ENCODE measurements around the gene RBM3.

The RBM3 gene

GRCh38 chrX:48575642-48576041, 1.4 kb downstream of the RBM3 start:
- no peak for TF ChIP-seq ZNF747 (tag by site-specific recombination; IDR thresholded peaks at IDR 0.05)
- no peak for TF ChIP-seq ZSCAN30 (tag by site-specific recombination; IDR thresholded peaks at IDR 0.05)
- TF ChIP-seq ZNF548 (tag by site-specific recombination; IDR thresholded peaks at IDR 0.05): no peak
- no peak for TF ChIP-seq ZNF473 (tag by site-specific recombination; IDR thresholded peaks at IDR 0.05)
- no peak for TF ChIP-seq ZNF335 (tag by site-specific recombination; conservative IDR thresholded peaks at IDR 0.05)
- TF ChIP-seq ZNF175 (tag by site-specific recombination; IDR thresholded peaks at IDR 0.05): no peak
- no peak for TF ChIP-seq ZNF121 (tag by site-specific recombination; IDR thresholded peaks at IDR 0.05)
- no peak for TF ChIP-seq ZNF114 (tag by site-specific recombination; IDR thresholded peaks at IDR 0.05)
- no peak for TF ChIP-seq ZNF561 (tag by site-specific recombination; IDR thresholded peaks at IDR 0.05; ENCODE audit: borderline replicate concordance)
- TF ChIP-seq ZBTB44 (tag by site-specific recombination; IDR thresholded peaks at IDR 0.05): no peak
- no peak for TF ChIP-seq ZNF558 (tag by site-specific recombination; IDR thresholded peaks at IDR 0.05)
- Histone ChIP-seq H3K9me3 (ENCODE audit: control insufficient read depth, insufficient read depth, low read depth, low read length) (no peaks in the 10 kb centered on the region), H3K4me3 (ENCODE audit: low read depth, low read length) (peak overlapping the region; percentile 80), H3K4me1 (ENCODE audit: control insufficient read depth, insufficient read depth, low read length) (peaks cover 3% of the 10 kb centered on the region; the same call in 1 of the 2 replicates), H3K27ac (ENCODE audit: extremely low read depth, low read depth, low read length) (no peak overlapping the region; the same call in 1 of the 2 replicates), H3K36me3 (ENCODE audit: control insufficient read depth in 2 of 2, insufficient read depth in 1 of 2, low read length in 2 of 2) (peaks cover 8 to 52% of the 10 kb centered on the region in 2 experiments)
- POLR2A ChIA-PET: no interaction called here
- CTCF ChIA-PET: interaction anchor here (0.7 to 1.0 kb wide), 2 partner anchors 102 to 1214 kb away, joined by 3 read pairs; no protein-coding TSS in a partner anchor

GRCh38 chrX:48576108-48576507, 1.8 kb downstream of the RBM3 start:
- H3K27ac ChIP-seq (ENCODE audit: extremely low read depth, low read depth, low read length): no peak overlapping the region
- TF ChIP-seq ZNF23 (tag by site-specific recombination; IDR thresholded peaks at IDR 0.05; ENCODE audit: borderline replicate concordance): no peak
- TF ChIP-seq ZBTB8A (tag by site-specific recombination; IDR thresholded peaks at IDR 0.05): no peak
- TF ChIP-seq KLF7 (tag by site-specific recombination; IDR thresholded peaks at IDR 0.05; ENCODE audit: borderline replicate concordance): no peak
- no peak for TF ChIP-seq GLI2 (tag by site-specific recombination; IDR thresholded peaks at IDR 0.05; ENCODE audit: borderline replicate concordance, low read depth)
- TF ChIP-seq ZNF155 (tag by site-specific recombination; IDR thresholded peaks at IDR 0.05): no peak
- no peak for TF ChIP-seq ZNF76 (tag by site-specific recombination; IDR thresholded peaks at IDR 0.05; ENCODE audit: borderline replicate concordance, low read depth)
- no peak for TF ChIP-seq OSR2 (tag by site-specific recombination; IDR thresholded peaks at IDR 0.05)

GRCh38 chrX:48578661-48579128, 4.4 kb downstream of the RBM3 start:
- Histone ChIP-seq H3K36me3 (ENCODE audit: control insufficient read depth in 2 of 2, insufficient read depth in 1 of 2, low read length in 2 of 2) (peaks cover 8 to 52% of the 10 kb centered on the region in 2 experiments), H3K4me3 (ENCODE audit: low read depth, low read length) (no peak overlapping the region), H3K27ac (ENCODE audit: extremely low read depth, low read depth, low read length) (no peak overlapping the region), H3K4me1 (ENCODE audit: control insufficient read depth, insufficient read depth, low read length) (peaks cover 3% of the 10 kb centered on the region; the same call in 1 of the 2 replicates), H3K9me3 (ENCODE audit: control insufficient read depth, insufficient read depth, low read depth, low read length) (no peaks in the 10 kb centered on the region)
- POLR2A ChIA-PET: interaction anchor here (0.6 to 1.8 kb wide), 9 partner anchors 11 to 379 kb away, joined by 3 to 5 read pairs (median 4); partner anchors contain the start of gene TBC1D25
- CTCF ChIA-PET: interaction anchor here (0.7 kb wide), 1 partner anchor 26 kb away, joined by 3 read pairs; no protein-coding TSS in a partner anchor
- TF ChIP-seq ZNF843 (tag by site-specific recombination; IDR thresholded peaks at IDR 0.05): no peak; the same call in 1 of the 2 replicates
- TF ChIP-seq PRDM6 (tag by site-specific recombination; IDR thresholded peaks at IDR 0.05): no peak
- no peak for TF ChIP-seq ZNF221 (tag by site-specific recombination; IDR thresholded peaks at IDR 0.05; ENCODE audit: borderline replicate concordance)
- no peak for TF ChIP-seq ZSCAN23 (tag by site-specific recombination; IDR thresholded peaks at IDR 0.05)
- no peak for TF ChIP-seq ZNF555 (tag by site-specific recombination; conservative IDR thresholded peaks at IDR 0.05)
- no peak for TF ChIP-seq ZNF510 (tag by site-specific recombination; IDR thresholded peaks at IDR 0.05; ENCODE audit: insufficient replicate concordance)
- no peak for TF ChIP-seq PRDM1 (tag by site-specific recombination; IDR thresholded peaks at IDR 0.05)
- TF ChIP-seq ZNF654 (tag by site-specific recombination; IDR thresholded peaks at IDR 0.05; ENCODE audit: low read depth): no peak
- TF ChIP-seq ZXDB (tag by site-specific recombination; IDR thresholded peaks at IDR 0.05): peak; percentile 68; the same call in 1 of the 2 replicates
- no peak for TF ChIP-seq KLF17 (tag by site-specific recombination; IDR thresholded peaks at IDR 0.05)
- no peak for TF ChIP-seq ZNF112 (tag by site-specific recombination; IDR thresholded peaks at IDR 0.05)

More at GRCh38 chrX:48576108-48576507, 1.8 kb downstream of the RBM3 start:
- ChIA-PET POLR2A (no interaction called here), CTCF (interaction anchor here (1.0 kb wide), 1 partner anchor 102 kb away, joined by 3 read pairs; no protein-coding TSS in a partner anchor)
- H3K36me3 ChIP-seq (ENCODE audit: control insufficient read depth in 2 of 2, insufficient read depth in 1 of 2, low read length in 2 of 2): peaks cover 8 to 52% of the 10 kb centered on the region in 2 experiments
- no peaks in the 10 kb centered on the region for H3K9me3 ChIP-seq (ENCODE audit: control insufficient read depth, insufficient read depth, low read depth, low read length)
- peaks cover 3% of the 10 kb centered on the region; the same call in 1 of the 2 replicates for H3K4me1 ChIP-seq (ENCODE audit: control insufficient read depth, insufficient read depth, low read length)
- H3K4me3 ChIP-seq (ENCODE audit: low read depth, low read length): no peak overlapping the region
